H1 (cell line): ENCODE results near the gene CDADC1. TPM values are rescaled to one million over a fixed set of nuclear protein-coding genes. Genes with fewer than 3 reads are reported as not detected.

Experiments used
- BCL11A ChIP-seq, 2 experiments: IDR thresholded peaks; one replicate each; pipeline ENCODE4 v1.6.1; 2011; ENCODE audit warnings: low read depth in 2 of 2, low read length in 2 of 2, mild to moderate bottlenecking in 2 of 2
- CREB1 ChIP-seq: IDR thresholded peaks from 2 replicates; pipeline ENCODE4 v1.6.1; 2012; ENCODE audit warnings: inconsistent platforms
- NRF1 ChIP-seq: IDR thresholded peaks from 2 replicates; pipeline ENCODE4 v1.6.1; 2011; ENCODE audit warnings: mild to moderate bottlenecking, low read depth, low read length, improper control_type of control experiment
- SUZ12 ChIP-seq: fragments of 200-600 bp; sonication (generic); IDR thresholded peaks from 2 replicates; pipeline ENCODE4 v1.6.1; 2012; ENCODE audit warnings: mild to moderate bottlenecking, inconsistent platforms, low read length, moderate library complexity, mixed read lengths
- polyA plus RNA-seq, 7 experiments: library from polyadenylated mRNA; depleted of rRNA in 3 of 7; stranded (reverse) in 5 of 7; unstranded in 2 of 7; fragments of >200 nt in 5 of 7; fragments of 200-250 nt in 2 of 7; gene quantifications; 1 replicate in 5 of 7; 2 replicates in 1 of 7; 4 replicates in 1 of 7; pipeline versions ENCODE4 v1.2.1 to v1.2.3, GENCODE V29; 2011 to 2013; ENCODE audit warnings: missing spikeins in 2 of 7, mixed read lengths in 2 of 7
- total RNA-seq: library from RNA; stranded (reverse); fragmentation: NEBNext Ultra II Directional; extraction: Animal tissue kit (Norgen Biotek cat#: 25700); gene quantifications from 2 replicates; pipeline ENCODE4 v1.2.1, GENCODE V29; 2021
- TF ChIP-seq, protein P1 (sequence below): IDR thresholded peaks from 2 replicates; pipeline ENCODE4 v1.6.1; 2012; ENCODE audit warnings: inconsistent platforms
- TF ChIP-seq, protein P2 (sequence below): IDR thresholded peaks from 2 replicates; pipeline ENCODE4 v1.6.1; 2012; ENCODE audit warnings: inconsistent platforms
- TF ChIP-seq, protein P3 (sequence below): fragments of 300-600 bp; sonication (generic); IDR thresholded peaks from 2 replicates; pipeline ENCODE4 v1.7.1; 2012; ENCODE audit warnings: low read length, moderate library complexity, mild to moderate bottlenecking, inconsistent platforms; ENCODE audit not compliant: insufficient replicate concordance

Gene CDADC1
- total and polyA plus RNA-seq, 2 of the 8 experiments (the other 6 are each of a cell fraction or from before 2014, with no cell fraction given) = 0.98 to 2.7 TPM

DNA sequence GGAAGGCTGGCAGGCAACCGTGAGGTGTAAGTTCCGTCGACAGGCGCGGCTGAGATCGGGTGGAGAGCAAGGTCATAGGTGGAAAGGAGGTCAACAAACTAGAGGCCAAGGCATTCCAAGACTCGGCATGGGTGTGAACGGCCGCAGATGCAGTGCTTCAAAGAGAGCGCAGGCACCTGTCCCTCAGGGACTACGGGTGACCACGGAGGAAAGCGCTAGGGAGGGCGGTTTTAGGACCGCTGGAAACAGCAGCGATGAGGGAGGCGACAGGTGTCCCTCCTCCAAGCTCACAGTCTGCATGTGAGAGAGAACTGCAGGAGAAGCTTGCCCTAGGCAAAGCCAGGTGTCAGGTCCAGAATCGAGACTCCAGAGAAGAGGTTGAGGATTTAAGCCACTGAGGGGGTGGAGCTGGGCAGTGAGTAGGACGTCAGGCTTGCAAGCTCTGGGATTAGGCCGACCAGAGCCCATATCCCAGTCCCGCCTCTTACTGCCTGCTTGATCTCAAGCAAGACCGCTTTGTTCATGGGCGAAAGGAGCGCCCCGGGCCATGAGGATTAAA, 29.2 kb upstream of the CDADC1 start (continued):
- TF ChIP-seq, protein P1, sequence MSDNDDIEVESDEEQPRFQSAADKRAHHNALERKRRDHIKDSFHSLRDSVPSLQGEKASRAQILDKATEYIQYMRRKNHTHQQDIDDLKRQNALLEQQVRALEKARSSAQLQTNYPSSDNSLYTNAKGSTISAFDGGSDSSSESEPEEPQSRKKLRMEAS = peak; percentile 63; the same call in 1 of the 2 replicates
- no peak for TF ChIP-seq NRF1
- TF ChIP-seq SUZ12 = peak; percentile 88; the same call in 1 of the 2 replicates
- no peak for TF ChIP-seq CREB1
- TF ChIP-seq, protein P2, sequence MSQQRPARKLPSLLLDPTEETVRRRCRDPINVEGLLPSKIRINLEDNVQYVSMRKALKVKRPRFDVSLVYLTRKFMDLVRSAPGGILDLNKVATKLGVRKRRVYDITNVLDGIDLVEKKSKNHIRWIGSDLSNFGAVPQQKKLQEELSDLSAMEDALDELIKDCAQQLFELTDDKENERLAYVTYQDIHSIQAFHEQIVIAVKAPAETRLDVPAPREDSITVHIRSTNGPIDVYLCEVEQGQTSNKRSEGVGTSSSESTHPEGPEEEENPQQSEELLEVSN = peak; percentile 69; the same call in 1 of the 2 replicates
- TF ChIP-seq BCL11A (IDR thresholded peaks at IDR 0.05; ENCODE audit: low read depth in 2 of 2, low read length in 2 of 2) = no peak
- TF ChIP-seq, protein P3, sequence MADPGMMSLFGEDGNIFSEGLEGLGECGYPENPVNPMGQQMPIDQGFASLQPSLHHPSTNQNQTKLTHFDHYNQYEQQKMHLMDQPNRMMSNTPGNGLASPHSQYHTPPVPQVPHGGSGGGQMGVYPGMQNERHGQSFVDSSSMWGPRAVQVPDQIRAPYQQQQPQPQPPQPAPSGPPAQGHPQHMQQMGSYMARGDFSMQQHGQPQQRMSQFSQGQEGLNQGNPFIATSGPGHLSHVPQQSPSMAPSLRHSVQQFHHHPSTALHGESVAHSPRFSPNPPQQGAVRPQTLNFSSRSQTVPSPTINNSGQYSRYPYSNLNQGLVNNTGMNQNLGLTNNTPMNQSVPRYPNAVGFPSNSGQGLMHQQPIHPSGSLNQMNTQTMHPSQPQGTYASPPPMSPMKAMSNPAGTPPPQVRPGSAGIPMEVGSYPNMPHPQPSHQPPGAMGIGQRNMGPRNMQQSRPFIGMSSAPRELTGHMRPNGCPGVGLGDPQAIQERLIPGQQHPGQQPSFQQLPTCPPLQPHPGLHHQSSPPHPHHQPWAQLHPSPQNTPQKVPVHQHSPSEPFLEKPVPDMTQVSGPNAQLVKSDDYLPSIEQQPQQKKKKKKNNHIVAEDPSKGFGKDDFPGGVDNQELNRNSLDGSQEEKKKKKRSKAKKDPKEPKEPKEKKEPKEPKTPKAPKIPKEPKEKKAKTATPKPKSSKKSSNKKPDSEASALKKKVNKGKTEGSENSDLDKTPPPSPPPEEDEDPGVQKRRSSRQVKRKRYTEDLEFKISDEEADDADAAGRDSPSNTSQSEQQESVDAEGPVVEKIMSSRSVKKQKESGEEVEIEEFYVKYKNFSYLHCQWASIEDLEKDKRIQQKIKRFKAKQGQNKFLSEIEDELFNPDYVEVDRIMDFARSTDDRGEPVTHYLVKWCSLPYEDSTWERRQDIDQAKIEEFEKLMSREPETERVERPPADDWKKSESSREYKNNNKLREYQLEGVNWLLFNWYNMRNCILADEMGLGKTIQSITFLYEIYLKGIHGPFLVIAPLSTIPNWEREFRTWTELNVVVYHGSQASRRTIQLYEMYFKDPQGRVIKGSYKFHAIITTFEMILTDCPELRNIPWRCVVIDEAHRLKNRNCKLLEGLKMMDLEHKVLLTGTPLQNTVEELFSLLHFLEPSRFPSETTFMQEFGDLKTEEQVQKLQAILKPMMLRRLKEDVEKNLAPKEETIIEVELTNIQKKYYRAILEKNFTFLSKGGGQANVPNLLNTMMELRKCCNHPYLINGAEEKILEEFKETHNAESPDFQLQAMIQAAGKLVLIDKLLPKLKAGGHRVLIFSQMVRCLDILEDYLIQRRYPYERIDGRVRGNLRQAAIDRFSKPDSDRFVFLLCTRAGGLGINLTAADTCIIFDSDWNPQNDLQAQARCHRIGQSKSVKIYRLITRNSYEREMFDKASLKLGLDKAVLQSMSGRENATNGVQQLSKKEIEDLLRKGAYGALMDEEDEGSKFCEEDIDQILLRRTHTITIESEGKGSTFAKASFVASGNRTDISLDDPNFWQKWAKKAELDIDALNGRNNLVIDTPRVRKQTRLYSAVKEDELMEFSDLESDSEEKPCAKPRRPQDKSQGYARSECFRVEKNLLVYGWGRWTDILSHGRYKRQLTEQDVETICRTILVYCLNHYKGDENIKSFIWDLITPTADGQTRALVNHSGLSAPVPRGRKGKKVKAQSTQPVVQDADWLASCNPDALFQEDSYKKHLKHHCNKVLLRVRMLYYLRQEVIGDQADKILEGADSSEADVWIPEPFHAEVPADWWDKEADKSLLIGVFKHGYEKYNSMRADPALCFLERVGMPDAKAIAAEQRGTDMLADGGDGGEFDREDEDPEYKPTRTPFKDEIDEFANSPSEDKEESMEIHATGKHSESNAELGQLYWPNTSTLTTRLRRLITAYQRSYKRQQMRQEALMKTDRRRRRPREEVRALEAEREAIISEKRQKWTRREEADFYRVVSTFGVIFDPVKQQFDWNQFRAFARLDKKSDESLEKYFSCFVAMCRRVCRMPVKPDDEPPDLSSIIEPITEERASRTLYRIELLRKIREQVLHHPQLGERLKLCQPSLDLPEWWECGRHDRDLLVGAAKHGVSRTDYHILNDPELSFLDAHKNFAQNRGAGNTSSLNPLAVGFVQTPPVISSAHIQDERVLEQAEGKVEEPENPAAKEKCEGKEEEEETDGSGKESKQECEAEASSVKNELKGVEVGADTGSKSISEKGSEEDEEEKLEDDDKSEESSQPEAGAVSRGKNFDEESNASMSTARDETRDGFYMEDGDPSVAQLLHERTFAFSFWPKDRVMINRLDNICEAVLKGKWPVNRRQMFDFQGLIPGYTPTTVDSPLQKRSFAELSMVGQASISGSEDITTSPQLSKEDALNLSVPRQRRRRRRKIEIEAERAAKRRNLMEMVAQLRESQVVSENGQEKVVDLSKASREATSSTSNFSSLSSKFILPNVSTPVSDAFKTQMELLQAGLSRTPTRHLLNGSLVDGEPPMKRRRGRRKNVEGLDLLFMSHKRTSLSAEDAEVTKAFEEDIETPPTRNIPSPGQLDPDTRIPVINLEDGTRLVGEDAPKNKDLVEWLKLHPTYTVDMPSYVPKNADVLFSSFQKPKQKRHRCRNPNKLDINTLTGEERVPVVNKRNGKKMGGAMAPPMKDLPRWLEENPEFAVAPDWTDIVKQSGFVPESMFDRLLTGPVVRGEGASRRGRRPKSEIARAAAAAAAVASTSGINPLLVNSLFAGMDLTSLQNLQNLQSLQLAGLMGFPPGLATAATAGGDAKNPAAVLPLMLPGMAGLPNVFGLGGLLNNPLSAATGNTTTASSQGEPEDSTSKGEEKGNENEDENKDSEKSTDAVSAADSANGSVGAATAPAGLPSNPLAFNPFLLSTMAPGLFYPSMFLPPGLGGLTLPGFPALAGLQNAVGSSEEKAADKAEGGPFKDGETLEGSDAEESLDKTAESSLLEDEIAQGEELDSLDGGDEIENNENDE = no peak
- TF ChIP-seq, all 59 proteins: peak for 8
